Spleen (tissue), 11 donors: Measurements from ENCODE around the gene ITGAV. TPM values are rescaled to one million over a fixed set of nuclear protein-coding genes. Genes with fewer than 3 reads are reported as not detected.

Experiments
- DNase-seq: peaks from one replicate; pipeline ENCODE4 v3.0.0-alpha.2; 2020
- H3K27ac ChIP-seq, 8 donors: fragments of 200-600 bp; sonication (generic) in 7 of 8; 1 replicate in 4 of 8; 2 replicates in 4 of 8; pipeline versions ENCODE4 v1.5.0 to v1.8.0; 2016 to 2021; ENCODE audit warnings: inconsistent platforms in 4 of 8, mild to moderate bottlenecking in 4 of 8, moderate library complexity in 1 of 8
- H3K27me3 ChIP-seq, 7 donors: fragments of 200-600 bp; sonication (generic) in 6 of 7; replicated peaks in 1 of 7; 1 replicate in 4 of 7; 2 replicates in 3 of 7; pipeline versions ENCODE4 v1.5.0 to v1.8.0; 2016 to 2021; ENCODE audit warnings: inconsistent platforms in 3 of 7, mild to moderate bottlenecking in 1 of 7
- H3K36me3 ChIP-seq, 6 donors: fragments of 200-600 bp; sonication (generic) in 5 of 6; 1 replicate in 4 of 6; 2 replicates in 2 of 6; pipeline versions ENCODE4 v1.5.0 to v1.8.0; 2016 to 2021; ENCODE audit warnings: inconsistent platforms in 2 of 6
- H3K4me1 ChIP-seq, 6 donors: fragments of 200-600 bp; sonication (generic) in 5 of 6; 1 replicate in 3 of 6; 2 replicates in 3 of 6; pipeline versions ENCODE4 v1.5.0 to v1.8.0; 2016 to 2021; ENCODE audit warnings: inconsistent platforms in 3 of 6
- H3K4me3 ChIP-seq, 8 donors: fragments of 200-600 bp; sonication (generic) in 7 of 8; 1 replicate in 4 of 8; 2 replicates in 4 of 8; pipeline versions ENCODE4 v1.5.0 to v1.8.0; 2016 to 2021; ENCODE audit warnings: inconsistent platforms in 4 of 8, mild to moderate bottlenecking in 4 of 8, moderate library complexity in 2 of 8
- H3K9me3 ChIP-seq, 8 donors: fragments of 200-600 bp; sonication (generic) in 7 of 8; 1 replicate in 4 of 8; 2 replicates in 4 of 8; pipeline versions ENCODE4 v1.5.0 to v1.8.0; 2016 to 2021; ENCODE audit warnings: inconsistent platforms in 4 of 8
- POLR2A ChIP-seq, 3 donors: fragments of 450-650 bp; IDR thresholded peaks; one replicate each; pipeline ENCODE4 v1.5.1; 2017; ENCODE audit warnings: antibody characterized with exemption in 3 of 3, mild to moderate bottlenecking in 1 of 3
- POLR2AphosphoS5 ChIP-seq, 3 donors: sonication (generic); formaldehyde crosslinking; IDR thresholded peaks; one replicate each; pipeline ENCODE4 v1.5.1; 2017; ENCODE audit warnings: antibody characterized with exemption in 3 of 3
- WGBS, 5 donors: extraction: QIAGEN DNeasy Blood & Tissue Kit in 3 of 5; methylation state at CpG; one replicate each; pipeline versions ENCODE4 v1.1.5 to v1.1.7; 2013 to 2018; 5-methylcytosine and 5-hydroxymethylcytosine counted together
- intact Hi-C: fragments of 100-400 bp; cut with DNase I; formaldehyde crosslinking; loops from one replicate; pipeline ENCODE4 v1.15.0; 2023; ENCODE audit warnings: low total_unique reads
- polyA plus RNA-seq, 3 donors: library from polyadenylated mRNA; stranded (reverse); fragments of 200-250 nt; gene quantifications; one replicate each; pipeline ENCODE4 v1.2.1, GENCODE V29; 2013
- total RNA-seq, 7 donors: library from RNA; depleted of rRNA in 3 of 7; stranded (reverse); fragments of >200 nt in 3 of 7; fragmentation: NEBNext Ultra II Directional in 4 of 7; extraction: Animal tissue kit (Norgen Biotek cat#: 25700) in 4 of 7; gene quantifications; one replicate each; pipeline versions ENCODE4 v1.1.0 to v1.2.1, GENCODE V29; 2016 to 2021
- TF ChIP-seq, protein P1 (sequence below), 11 experiments: fragments of 200-600 bp in 7 of 11; fragments of 450-650 bp in 4 of 11; sonication (generic) in 4 of 11; IDR thresholded peaks in 8 of 11; conservative IDR thresholded peaks in 3 of 11; 1 replicate in 7 of 11; 2 replicates in 4 of 11; pipeline versions ENCODE4 v1.4.0 to v1.8.0; 2016 to 2021; ENCODE audit warnings: antibody characterized with exemption in 11 of 11, inconsistent platforms in 4 of 11, mild to moderate bottlenecking in 1 of 11
- donor health status: healthy with polysubstance abuse.
- donor health status: DM: no; HTN: no; CAD: no; lungs with moderate emphysema.
- donor health status: DM: no; HTN: no; CAD: no.
- donor health status: Bipolar disorder and iron deficiency.
- donor health status: healthy.
- donor health status: DM: no; HTN: no; CAD: no.
- donor health status: DM: yes; HTN: yes; CAD: no.

Gene ITGAV
- total and polyA plus RNA-seq, 10 donors: 5.6 to 85.4 (median 60.8) TPM

DNA sequence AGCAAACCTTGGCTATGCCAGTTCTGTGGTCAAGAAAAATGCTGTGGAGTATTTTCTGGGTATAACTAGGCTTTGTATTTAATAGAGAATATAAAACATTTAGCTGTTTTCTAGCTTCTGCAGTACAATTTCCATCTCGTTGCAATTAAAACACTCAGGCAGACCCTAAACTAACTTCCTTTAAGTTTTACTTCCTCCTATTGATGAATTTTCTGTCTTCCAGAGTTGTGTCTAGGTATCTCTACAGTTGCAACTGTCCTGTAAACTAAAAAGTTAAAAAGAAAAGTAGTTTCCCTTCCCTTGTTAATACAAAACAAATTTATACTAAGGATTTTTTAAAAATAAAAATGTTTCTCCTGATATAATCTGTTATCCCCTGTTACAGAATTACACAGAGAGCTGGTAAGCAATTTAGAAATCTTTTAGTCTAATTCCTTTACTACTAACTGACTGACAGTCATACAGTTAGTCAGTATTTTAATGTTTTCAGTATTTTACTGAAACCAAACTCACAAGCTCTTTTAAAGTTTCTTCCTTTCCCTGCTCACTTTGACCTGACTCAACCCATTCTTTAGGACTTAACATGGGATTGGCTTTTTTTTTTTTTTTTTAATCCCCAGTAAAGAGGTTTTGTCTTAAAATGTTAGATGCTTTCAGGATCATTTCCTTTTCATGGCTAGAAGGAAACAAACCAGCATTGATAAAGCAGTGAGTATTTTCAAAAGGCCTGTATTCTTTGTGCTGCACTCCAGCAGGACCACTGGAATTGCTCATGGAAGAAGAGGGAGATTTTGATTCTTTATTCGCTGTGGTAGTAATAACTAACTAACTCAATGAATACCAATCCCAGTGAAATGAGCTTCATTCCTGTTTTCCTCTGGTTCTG is 22.9 kb downstream of the ITGAV start:
- H3K36me3 ChIP-seq: peaks cover 0 to 2% (median 0%) of the 10 kb centered on the region in 6 donors
- H3K4me1 ChIP-seq: peaks cover 0 to 45% (median 12%) of the 10 kb centered on the region in 6 donors
- no peak for DNase-seq
- no peak overlapping the region for H3K4me3 ChIP-seq
- H3K9me3 ChIP-seq: no peaks in the 10 kb centered on the region
- intact Hi-C loops: no loop called here
- 49 to 53% (median 50%) methylated on average over 2 of the region's 2 CpGs for WGBS, 5 donors
- H3K27me3 ChIP-seq: no peaks in the 10 kb centered on the region
- peak overlapping the region in 2 of 8 donors; percentile 25 to 28 for H3K27ac ChIP-seq
- no peak for TF ChIP-seq POLR2A (IDR thresholded peaks at IDR 0.05)
- no peak for TF ChIP-seq POLR2AphosphoS5 (IDR thresholded peaks at IDR 0.05)

DNA sequence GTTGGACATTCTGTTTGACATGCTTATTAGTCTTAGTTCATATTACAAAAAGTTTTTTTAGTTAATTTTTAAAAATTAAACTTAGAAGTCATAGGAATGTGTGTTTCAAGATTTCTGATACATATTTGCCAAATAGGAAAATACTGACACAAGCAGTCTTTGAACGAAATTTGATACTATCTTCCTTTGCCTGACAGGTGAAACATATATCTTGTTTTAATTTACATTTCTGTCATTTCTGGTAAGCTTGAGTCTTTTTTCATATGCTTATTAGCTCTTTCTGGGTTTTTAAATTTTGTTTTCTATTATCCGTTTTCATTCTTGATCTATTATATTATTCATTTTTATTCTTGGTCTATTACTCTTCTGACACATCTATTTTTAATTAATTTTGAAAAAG is 24.5 kb downstream of the ITGAV start:
- Histone ChIP-seq H3K4me3 (no peak overlapping the region), H3K27ac (no peak overlapping the region), H3K9me3 (no peaks in the 10 kb centered on the region), H3K4me1 (peaks cover 0 to 44% (median 12%) of the 10 kb centered on the region in 6 donors), H3K36me3 (no peaks in the 10 kb centered on the region), H3K27me3 (no peaks in the 10 kb centered on the region)
- no peak for TF ChIP-seq POLR2AphosphoS5 (IDR thresholded peaks at IDR 0.05)
- TF ChIP-seq, protein P1, sequence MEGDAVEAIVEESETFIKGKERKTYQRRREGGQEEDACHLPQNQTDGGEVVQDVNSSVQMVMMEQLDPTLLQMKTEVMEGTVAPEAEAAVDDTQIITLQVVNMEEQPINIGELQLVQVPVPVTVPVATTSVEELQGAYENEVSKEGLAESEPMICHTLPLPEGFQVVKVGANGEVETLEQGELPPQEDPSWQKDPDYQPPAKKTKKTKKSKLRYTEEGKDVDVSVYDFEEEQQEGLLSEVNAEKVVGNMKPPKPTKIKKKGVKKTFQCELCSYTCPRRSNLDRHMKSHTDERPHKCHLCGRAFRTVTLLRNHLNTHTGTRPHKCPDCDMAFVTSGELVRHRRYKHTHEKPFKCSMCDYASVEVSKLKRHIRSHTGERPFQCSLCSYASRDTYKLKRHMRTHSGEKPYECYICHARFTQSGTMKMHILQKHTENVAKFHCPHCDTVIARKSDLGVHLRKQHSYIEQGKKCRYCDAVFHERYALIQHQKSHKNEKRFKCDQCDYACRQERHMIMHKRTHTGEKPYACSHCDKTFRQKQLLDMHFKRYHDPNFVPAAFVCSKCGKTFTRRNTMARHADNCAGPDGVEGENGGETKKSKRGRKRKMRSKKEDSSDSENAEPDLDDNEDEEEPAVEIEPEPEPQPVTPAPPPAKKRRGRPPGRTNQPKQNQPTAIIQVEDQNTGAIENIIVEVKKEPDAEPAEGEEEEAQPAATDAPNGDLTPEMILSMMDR (IDR thresholded peaks at IDR 0.05 in 8 of 11, conservative IDR thresholded peaks at IDR 0.05 in 3 of 11): no peak
- no peak for TF ChIP-seq POLR2A (IDR thresholded peaks at IDR 0.05)
- DNase-seq: no peak
- intact Hi-C loops: no loop called here
- 85 to 92% (median 91%) methylated on average over 2 of the region's 2 CpGs for WGBS, 5 donors

DNA sequence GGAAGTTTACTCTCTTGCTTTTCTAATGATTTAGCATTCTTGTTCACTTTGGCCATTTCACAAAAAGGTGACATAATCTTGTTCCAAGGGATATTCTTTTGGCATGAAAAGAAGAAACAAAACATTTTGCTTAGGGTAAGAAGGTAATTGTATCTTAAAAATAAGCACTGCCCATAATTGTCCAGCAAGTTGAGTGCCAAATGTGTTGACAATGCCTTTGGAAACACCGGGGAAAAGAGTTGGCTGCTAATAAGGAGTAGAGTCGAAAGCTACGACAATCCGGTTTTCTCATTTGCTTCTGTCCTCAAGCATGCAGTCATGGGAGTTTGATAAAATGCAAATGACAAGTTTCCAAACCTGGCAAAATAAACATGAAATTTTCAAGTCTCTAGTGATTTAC is 27.3 kb downstream of the ITGAV start:
- Histone ChIP-seq H3K4me1 (peaks cover 0 to 18% (median 6%) of the 10 kb centered on the region in 6 donors), H3K27me3 (no peaks in the 10 kb centered on the region), H3K4me3 (no peak overlapping the region), H3K9me3 (no peaks in the 10 kb centered on the region), H3K27ac (no peak overlapping the region), H3K36me3 (peaks cover 0 to 1% (median 0%) of the 10 kb centered on the region in 6 donors)
- DNase-seq: no peak
- intact Hi-C loops: no loop called here
- WGBS, 5 donors: 86 to 98% (median 96%) methylated on average over 4 of the region's 4 CpGs
- TF ChIP-seq, protein P1 (IDR thresholded peaks at IDR 0.05 in 8 of 11, conservative IDR thresholded peaks at IDR 0.05 in 3 of 11): no peak
- TF ChIP-seq POLR2A (IDR thresholded peaks at IDR 0.05) (no peak), POLR2AphosphoS5 (IDR thresholded peaks at IDR 0.05) (no peak)

DNA sequence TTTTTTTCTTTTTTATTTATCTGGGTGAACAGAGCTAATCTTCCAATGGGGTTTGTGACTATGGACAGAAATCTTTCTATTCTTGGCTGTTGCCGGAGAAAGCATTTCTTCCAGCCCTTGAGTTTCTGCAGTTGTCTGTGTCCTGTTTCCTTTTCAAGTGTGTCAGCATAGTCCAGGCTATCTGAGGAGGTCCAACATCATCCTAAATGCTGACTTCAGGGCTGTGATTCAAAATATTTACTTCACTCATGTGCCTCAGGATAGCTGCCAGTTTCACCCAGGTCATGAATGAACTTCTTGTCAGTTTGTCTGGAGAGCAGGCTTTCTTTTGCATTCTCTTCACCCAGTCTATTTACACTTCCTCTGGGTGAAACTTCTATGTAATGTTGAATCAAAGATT is 27.9 kb downstream of the ITGAV start:
- 64 to 90% (median 80%) methylated on average over 1 of the region's 1 CpG for WGBS, 5 donors
- TF ChIP-seq POLR2AphosphoS5 (IDR thresholded peaks at IDR 0.05) (no peak), POLR2A (IDR thresholded peaks at IDR 0.05) (no peak)
- TF ChIP-seq, protein P1 (IDR thresholded peaks at IDR 0.05 in 8 of 11, conservative IDR thresholded peaks at IDR 0.05 in 3 of 11): no peak
- intact Hi-C loops: no loop called here

More for the DNA sequence above, 27.9 kb downstream of the ITGAV start:
- Histone ChIP-seq H3K4me3 (no peak overlapping the region), H3K9me3 (no peaks in the 10 kb centered on the region), H3K36me3 (peaks cover 0 to 7% (median 6%) of the 10 kb centered on the region in 6 donors), H3K27me3 (no peaks in the 10 kb centered on the region), H3K27ac (no peak overlapping the region), H3K4me1 (peaks cover 0 to 12% (median 1%) of the 10 kb centered on the region in 6 donors)
- no peak for DNase-seq
